Chondrocyte (in vitro differentiated cells): Measurements from ENCODE around the gene CEL. TPM values are rescaled to one million over a fixed set of nuclear protein-coding genes. Genes with fewer than 3 reads are reported as not detected.
A peak's percentile ranks its signal among the peaks of the same experiment; 100 is the strongest.

Experiments used
- DNase-seq: peaks from one replicate; pipeline ENCODE4 v3.0.0; 2021; ENCODE audit warnings: mixed read lengths, low spot score
- H3K27ac Mint-ChIP-seq: one replicate; pipeline ENCODE4 v1.8.0; 2021; ENCODE audit warnings: mild to moderate bottlenecking, moderate library complexity, mixed read lengths; ENCODE audit not compliant: unreplicated experiment
- H3K27me3 Mint-ChIP-seq: 2 replicates; pipeline ENCODE4 v1.8.0; 2021; ENCODE audit warnings: low read depth, mixed read lengths
- H3K36me3 Mint-ChIP-seq: 2 replicates; pipeline ENCODE4 v1.8.0; 2021; ENCODE audit warnings: low read depth, mixed read lengths
- H3K4me1 Mint-ChIP-seq: 2 replicates; pipeline ENCODE4 v1.8.0; 2021; ENCODE audit warnings: low read depth, mild to moderate bottlenecking, mixed read lengths
- H3K4me3 Mint-ChIP-seq: one replicate; pipeline ENCODE4 v1.8.0; 2021; ENCODE audit warnings: mild to moderate bottlenecking, moderate library complexity, mixed read lengths; ENCODE audit not compliant: unreplicated experiment
- H3K9me3 Mint-ChIP-seq: 2 replicates; pipeline ENCODE4 v1.8.0; 2021; ENCODE audit warnings: low read depth, mixed read lengths
- total RNA-seq: library from RNA; stranded (reverse); gene quantifications from 3 replicates; pipeline ENCODE4 v1.2.1, GENCODE V29; 2021
- TF ChIP-seq, protein P1 (sequence below): fragments of 200-600 bp; sonication (generic); IDR thresholded peaks from 2 replicates; pipeline ENCODE4 v1.5.0; 2021; ENCODE audit warnings: antibody characterized with exemption, mild to moderate bottlenecking, moderate library complexity

CEL gene
- total RNA-seq, 1 donor from 2014 or later: 0.87 TPM

DNA sequence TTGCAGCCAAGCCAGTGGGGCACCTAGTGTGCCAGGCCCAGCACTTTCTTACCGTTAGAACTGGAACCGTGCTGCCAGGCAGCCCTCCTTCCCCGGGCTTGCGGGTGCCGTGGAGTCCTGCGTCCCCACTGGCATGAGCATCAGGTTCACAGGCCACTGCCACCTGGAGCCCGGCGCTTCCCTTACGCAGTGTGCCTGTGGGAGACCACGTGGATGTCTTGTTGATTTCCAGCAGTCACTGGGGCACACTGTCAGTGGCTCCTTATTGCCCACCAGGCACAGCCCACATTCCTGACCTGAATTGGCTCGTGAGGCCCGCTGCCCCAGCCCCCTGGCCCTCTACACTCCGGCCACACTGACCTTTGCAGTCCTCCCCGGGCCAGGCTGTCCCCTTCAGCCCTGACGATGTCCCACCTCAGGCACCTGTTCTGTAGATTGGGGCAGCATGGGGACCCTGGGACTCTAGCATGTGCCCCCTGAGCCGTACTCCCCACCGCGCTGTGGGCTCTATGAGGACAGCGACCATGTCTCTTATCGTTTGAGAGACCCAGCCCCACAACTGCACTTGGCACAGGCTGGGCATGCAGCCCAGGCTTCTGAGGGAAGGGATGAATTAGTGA is 10.4 kb upstream of the CEL start:
- Mint-ChIP-seq H3K36me3 (peaks cover 31% of the 10 kb centered on the region), H3K9me3 (no peaks in the 10 kb centered on the region), H3K4me3 (no peak overlapping the region)

DNA sequence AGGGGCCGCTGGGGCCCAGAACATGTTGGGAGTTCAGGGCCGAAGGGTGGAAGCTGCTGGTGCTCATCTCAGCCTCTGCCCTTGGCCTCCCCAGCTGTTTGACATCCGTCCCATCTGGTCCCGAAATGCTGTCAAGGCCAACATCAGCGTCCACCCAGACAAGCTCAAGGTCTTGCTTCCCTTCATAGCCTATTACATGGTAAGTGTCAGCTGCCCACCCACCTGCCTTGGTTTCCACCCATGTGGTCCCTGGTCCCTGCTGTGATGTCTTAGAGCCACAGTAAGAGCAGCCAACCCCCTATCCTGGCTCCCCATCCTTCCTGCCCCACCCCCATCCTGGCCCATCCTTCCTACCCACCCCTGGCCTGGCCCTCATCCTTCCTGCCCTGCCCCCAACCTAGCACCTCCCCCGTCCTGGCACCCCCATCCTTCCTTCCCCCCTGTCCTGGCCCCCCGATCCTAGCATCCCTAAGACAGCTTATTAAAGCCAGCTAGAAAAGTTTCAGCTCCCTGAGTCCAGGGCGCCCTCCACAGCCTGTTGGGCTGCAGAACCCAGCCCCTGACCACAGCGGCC is 9.7 kb upstream of the CEL start:
- Mint-ChIP-seq H3K27ac (no peak overlapping the region), H3K36me3 (peaks cover 31% of the 10 kb centered on the region), H3K27me3 (no peaks in the 10 kb centered on the region), H3K9me3 (no peaks in the 10 kb centered on the region), H3K4me1 (peaks cover 32% of the 10 kb centered on the region), H3K4me3 (no peak overlapping the region)
- no peak for DNase-seq
- TF ChIP-seq, protein P1, sequence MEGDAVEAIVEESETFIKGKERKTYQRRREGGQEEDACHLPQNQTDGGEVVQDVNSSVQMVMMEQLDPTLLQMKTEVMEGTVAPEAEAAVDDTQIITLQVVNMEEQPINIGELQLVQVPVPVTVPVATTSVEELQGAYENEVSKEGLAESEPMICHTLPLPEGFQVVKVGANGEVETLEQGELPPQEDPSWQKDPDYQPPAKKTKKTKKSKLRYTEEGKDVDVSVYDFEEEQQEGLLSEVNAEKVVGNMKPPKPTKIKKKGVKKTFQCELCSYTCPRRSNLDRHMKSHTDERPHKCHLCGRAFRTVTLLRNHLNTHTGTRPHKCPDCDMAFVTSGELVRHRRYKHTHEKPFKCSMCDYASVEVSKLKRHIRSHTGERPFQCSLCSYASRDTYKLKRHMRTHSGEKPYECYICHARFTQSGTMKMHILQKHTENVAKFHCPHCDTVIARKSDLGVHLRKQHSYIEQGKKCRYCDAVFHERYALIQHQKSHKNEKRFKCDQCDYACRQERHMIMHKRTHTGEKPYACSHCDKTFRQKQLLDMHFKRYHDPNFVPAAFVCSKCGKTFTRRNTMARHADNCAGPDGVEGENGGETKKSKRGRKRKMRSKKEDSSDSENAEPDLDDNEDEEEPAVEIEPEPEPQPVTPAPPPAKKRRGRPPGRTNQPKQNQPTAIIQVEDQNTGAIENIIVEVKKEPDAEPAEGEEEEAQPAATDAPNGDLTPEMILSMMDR: no peak

More for the DNA sequence above, 10.4 kb upstream of the CEL start:
- Mint-ChIP-seq H3K27me3 (no peaks in the 10 kb centered on the region), H3K4me1 (peaks cover 32% of the 10 kb centered on the region), H3K27ac (no peak overlapping the region)
- TF ChIP-seq, protein P1: no peak
- DNase-seq: no peak

DNA sequence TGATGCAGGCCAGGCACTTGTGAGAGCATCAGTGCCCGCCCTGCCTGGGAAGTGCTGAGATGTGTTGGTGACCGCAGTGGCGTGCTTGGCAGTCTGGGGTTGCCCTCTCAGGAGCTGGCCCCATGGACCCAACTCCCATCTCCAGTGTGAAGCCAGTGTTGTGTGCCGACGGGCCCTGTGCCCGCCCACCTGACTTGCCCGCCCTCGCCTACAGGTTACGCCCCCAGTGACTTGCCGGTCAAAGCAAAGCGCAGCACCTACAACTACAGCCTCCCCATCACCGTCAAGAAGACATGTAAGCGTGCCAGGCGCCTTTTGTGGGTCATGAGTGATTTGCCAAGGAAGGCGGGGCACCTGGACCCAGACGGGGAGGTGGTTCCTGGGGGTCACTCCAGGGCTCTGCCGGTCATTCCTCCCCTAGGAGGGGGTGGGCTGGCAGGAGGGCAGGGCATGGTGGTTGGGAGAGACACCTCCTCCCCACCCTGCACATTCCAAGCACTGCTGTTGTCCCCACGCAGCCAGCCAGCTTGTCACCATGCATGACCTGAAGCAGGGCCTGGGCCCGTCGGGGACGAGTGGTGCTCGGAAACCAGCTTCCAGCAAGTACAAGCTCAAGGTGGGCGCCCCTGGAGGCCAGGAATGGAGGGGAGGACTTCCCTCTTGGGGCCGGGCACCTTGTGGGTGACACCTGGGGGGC is 7.4 kb upstream of the CEL start:
- peak; percentile 91 for DNase-seq
- Mint-ChIP-seq H3K4me3 (peak overlapping the region; percentile 12), H3K4me1 (peaks cover 37% of the 10 kb centered on the region), H3K36me3 (peaks cover 37% of the 10 kb centered on the region), H3K27ac (peak overlapping the region; percentile 81), H3K27me3 (no peaks in the 10 kb centered on the region), H3K9me3 (no peaks in the 10 kb centered on the region)
- TF ChIP-seq, protein P1: no peak

DNA sequence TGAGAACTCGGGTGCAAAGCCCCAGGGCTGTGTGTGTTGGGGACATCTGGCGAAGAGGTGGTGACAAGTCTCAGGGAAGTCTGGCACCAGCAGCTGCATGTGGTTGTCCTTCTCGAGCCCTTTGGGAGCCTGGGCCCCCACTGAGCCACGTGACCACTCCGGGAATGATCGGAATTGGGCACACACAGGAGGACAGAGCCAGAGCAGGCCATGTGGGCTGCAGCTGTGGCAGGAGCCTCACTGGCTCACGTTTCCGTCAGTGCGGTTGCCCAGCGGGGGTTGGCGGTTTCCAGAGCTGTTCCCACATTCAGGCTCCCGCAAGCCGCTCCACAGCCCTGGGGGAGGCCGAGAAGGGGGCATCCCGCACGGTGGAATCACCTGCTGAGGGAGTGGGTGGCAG is 6.8 kb upstream of the CEL start:
- Mint-ChIP-seq H3K9me3 (no peaks in the 10 kb centered on the region), H3K4me3 (peak overlapping the region; percentile 12), H3K27ac (peak overlapping the region; percentile 81), H3K4me1 (peaks cover 40% of the 10 kb centered on the region), H3K27me3 (no peaks in the 10 kb centered on the region), H3K36me3 (peaks cover 35% of the 10 kb centered on the region)
- peak; percentile 93 for DNase-seq
- TF ChIP-seq, protein P1: no peak

DNA sequence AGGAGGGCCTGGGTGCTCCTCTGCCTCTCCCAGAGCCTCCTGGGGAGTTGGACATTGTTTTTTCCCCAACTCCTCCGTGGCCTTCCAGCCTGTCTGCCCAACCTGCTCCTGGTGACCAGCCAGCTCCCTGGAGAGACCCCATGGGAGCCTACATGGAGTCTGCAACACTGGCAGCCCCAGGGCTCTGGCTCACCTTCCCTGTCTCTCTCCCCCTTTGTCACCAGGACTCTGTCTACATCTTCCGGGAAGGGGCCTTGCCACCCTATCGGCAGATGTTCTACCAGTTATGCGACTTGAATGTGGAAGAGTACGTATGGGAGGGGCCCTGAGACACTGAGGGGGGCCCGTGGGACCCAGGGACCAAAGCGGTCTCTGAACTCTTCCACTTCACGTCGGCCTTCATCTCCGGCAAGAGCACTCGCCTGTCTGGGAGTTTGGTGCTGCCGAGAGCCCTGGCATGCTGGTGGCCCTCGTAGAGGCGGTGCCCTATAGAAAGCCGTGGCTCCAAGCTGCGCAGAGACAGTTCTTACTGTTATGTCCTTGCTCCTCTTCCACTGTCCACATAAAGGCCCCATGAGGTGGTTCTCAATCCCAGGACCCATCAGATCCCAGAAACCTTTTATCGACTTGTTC is 5.9 kb upstream of the CEL start:
- TF ChIP-seq, protein P1: no peak
- H3K4me1 Mint-ChIP-seq: peaks cover 41% of the 10 kb centered on the region
- peaks cover 33% of the 10 kb centered on the region for H3K36me3 Mint-ChIP-seq
- H3K27me3 Mint-ChIP-seq: no peaks in the 10 kb centered on the region
- DNase-seq: peak; percentile 79
- no peaks in the 10 kb centered on the region for H3K9me3 Mint-ChIP-seq
- H3K27ac Mint-ChIP-seq: no peak overlapping the region
- H3K4me3 Mint-ChIP-seq: no peak overlapping the region
